Sigmoid colon (tissue), 7 donors: ENCODE measurements around the gene DIO3. TPM values are rescaled to one million over a fixed set of nuclear protein-coding genes. Genes with fewer than 3 reads are reported as not detected.

Experiments used
- DNase-seq: peaks from one replicate; pipeline ENCODE4 v3.0.0-alpha.2; 2019
- H3K27ac ChIP-seq, 4 donors: fragments of 200-600 bp; sonication (generic); one replicate each; pipeline ENCODE4 v1.5.1; 2016 to 2019; ENCODE audit warnings: mild to moderate bottlenecking in 1 of 4
- H3K27me3 ChIP-seq, 3 donors: fragments of 200-600 bp; sonication (generic); one replicate each; pipeline ENCODE4 v1.5.1; 2019; ENCODE audit warnings: mild to moderate bottlenecking in 1 of 3
- H3K36me3 ChIP-seq, 4 donors: fragments of 200-600 bp; sonication (generic); one replicate each; pipeline ENCODE4 v1.5.1; 2016 to 2019
- H3K4me1 ChIP-seq, 4 donors: fragments of 200-600 bp; sonication (generic); one replicate each; pipeline ENCODE4 v1.5.1; 2017 to 2019
- H3K4me3 ChIP-seq, 4 donors: fragments of 200-600 bp; sonication (generic); one replicate each; pipeline ENCODE4 v1.5.1; 2017 to 2019; ENCODE audit warnings: mild to moderate bottlenecking in 2 of 4, moderate library complexity in 1 of 4
- H3K9me3 ChIP-seq, 4 donors: fragments of 200-600 bp in 3 of 4; sonication (generic) in 3 of 4; one replicate each; pipeline versions ENCODE4 v1.5.1 to v1.6.1; 2013 to 2019
- EP300 ChIP-seq, 4 donors: sonication (generic); formaldehyde crosslinking; IDR thresholded peaks; one replicate each; pipeline ENCODE4 v1.6.1; 2017; ENCODE audit warnings: antibody characterized with exemption in 4 of 4
- POLR2A ChIP-seq, 2 donors: fragments of 450-650 bp; IDR thresholded peaks; one replicate each; pipeline ENCODE4 v1.6.1; 2016; ENCODE audit warnings: antibody characterized with exemption in 2 of 2, mild to moderate bottlenecking in 2 of 2, moderate library complexity in 2 of 2
- POLR2AphosphoS5 ChIP-seq, 4 donors: sonication (generic); formaldehyde crosslinking; IDR thresholded peaks; one replicate each; pipeline ENCODE4 v1.6.1; 2017; ENCODE audit warnings: antibody characterized with exemption in 4 of 4
- WGBS, 2 donors: extraction: QIAGEN DNeasy Blood & Tissue Kit; methylation state at CpG; one replicate each; pipeline ENCODE4 v1.1.7; 2013; 5-methylcytosine and 5-hydroxymethylcytosine counted together
- intact Hi-C: fragments of 100-400 bp; cut with DNase I; formaldehyde crosslinking; loops from one replicate; pipeline ENCODE4 v1.15.1; 2023
- polyA plus RNA-seq, 3 donors: library from polyadenylated mRNA; stranded (reverse); fragments of 200-250 nt; gene quantifications; one replicate each; pipeline ENCODE4 v1.2.3, GENCODE V29; 2013
- total RNA-seq, 4 donors: library from RNA; depleted of rRNA; stranded (reverse); fragments of >200 nt; gene quantifications; one replicate each; pipeline ENCODE4 v1.1.0, GENCODE V29; 2016
- TF ChIP-seq, protein P1 (sequence below), 4 experiments: fragments of 450-650 bp in 3 of 4; fragments of 200-600 bp in 1 of 4; IDR thresholded peaks; one replicate each; pipeline ENCODE4 v1.5.1; 2016 to 2019; ENCODE audit warnings: antibody characterized with exemption in 4 of 4, mild to moderate bottlenecking in 3 of 4, moderate library complexity in 2 of 4
- donor health status: healthy with polysubstance abuse.
- donor health status: Bipolar disorder and iron deficiency.
- donor health status: healthy.

The DIO3 gene
- total and polyA plus RNA-seq, 7 donors: 0.23 to 6.0 (median 2.4) TPM

DNA sequence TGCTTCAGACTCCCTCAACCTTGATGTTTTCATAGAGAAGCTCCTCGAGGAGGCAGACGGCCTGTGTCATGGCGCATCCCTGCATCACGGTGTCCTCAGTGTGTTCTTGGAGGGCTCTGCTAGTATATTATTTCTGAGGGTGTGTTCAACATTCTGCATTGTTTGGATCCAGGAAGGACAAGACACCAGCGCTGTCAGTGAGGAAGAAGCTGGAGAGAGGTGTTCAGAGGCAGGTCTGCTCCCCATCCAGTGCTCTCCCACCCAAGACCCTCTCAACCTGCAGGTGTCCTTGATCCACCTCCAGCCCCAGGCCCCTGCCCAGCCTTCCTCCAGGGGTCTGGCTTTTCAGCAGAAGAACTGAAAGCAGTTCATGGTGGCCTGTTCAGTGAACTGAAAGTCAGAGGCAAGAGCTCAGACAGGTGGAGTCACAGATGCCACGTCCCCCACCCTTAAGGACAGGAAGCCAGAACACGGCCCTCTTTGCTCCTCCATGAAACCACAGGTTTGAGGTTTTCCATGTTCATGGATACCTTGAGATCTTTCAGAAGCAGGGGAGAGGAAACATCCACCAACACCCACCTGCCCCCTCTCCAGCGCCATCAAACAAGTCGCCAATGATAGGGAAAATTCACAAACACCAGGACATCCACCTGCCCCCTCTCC lies 37.4 kb downstream of the DIO3 start:
- intact Hi-C loops: no loop called here
- WGBS, 2 donors: 86% methylated on average over 9 of the region's 9 CpGs
- Histone ChIP-seq H3K36me3 (no peaks in the 10 kb centered on the region), H3K4me3 (no peak overlapping the region), H3K4me1 (no peaks in the 10 kb centered on the region), H3K27ac (no peak overlapping the region), H3K27me3 (peaks cover 0 to 3% (median 0%) of the 10 kb centered on the region in 3 donors), H3K9me3 (no peaks in the 10 kb centered on the region)
- TF ChIP-seq, protein P1, sequence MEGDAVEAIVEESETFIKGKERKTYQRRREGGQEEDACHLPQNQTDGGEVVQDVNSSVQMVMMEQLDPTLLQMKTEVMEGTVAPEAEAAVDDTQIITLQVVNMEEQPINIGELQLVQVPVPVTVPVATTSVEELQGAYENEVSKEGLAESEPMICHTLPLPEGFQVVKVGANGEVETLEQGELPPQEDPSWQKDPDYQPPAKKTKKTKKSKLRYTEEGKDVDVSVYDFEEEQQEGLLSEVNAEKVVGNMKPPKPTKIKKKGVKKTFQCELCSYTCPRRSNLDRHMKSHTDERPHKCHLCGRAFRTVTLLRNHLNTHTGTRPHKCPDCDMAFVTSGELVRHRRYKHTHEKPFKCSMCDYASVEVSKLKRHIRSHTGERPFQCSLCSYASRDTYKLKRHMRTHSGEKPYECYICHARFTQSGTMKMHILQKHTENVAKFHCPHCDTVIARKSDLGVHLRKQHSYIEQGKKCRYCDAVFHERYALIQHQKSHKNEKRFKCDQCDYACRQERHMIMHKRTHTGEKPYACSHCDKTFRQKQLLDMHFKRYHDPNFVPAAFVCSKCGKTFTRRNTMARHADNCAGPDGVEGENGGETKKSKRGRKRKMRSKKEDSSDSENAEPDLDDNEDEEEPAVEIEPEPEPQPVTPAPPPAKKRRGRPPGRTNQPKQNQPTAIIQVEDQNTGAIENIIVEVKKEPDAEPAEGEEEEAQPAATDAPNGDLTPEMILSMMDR (IDR thresholded peaks at IDR 0.05): no peak
- TF ChIP-seq POLR2A (IDR thresholded peaks at IDR 0.05): no peak
- TF ChIP-seq POLR2AphosphoS5 (IDR thresholded peaks at IDR 0.05): no peak
- no peak for TF ChIP-seq EP300 (IDR thresholded peaks at IDR 0.05)
- no peak for DNase-seq

DNA sequence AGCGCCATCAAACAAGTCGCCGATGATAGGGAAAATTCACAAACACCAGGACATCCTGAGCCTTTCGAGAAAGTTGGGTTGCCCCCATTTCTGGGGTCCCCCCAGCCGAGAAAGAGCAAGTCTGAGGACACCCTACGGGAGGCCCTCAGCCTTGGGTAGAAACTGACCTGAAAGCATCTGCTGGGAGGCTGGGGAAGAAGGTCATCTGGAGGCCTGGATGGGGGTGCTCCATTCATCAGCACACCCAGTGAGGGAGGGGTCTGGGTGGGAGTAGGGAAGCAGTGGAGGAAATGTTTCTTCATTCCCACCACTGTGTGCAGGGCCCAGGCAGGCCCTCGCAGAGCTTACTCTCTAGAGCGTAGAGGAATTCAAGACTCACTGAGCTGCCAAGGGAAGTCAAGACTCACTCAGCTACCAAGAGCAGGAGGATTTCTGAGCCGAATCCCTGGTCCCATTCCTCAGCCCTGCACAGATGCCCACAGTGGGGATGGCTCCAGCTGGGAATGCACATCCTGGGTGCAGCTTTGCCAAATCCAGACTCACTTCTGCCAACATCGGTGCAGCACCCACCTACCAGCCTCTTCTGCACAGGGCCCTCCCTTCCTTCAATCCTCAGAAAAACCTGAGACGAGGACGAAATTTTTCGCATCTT lies 38.1 kb downstream of the DIO3 start:
- H3K4me3 ChIP-seq: no peak overlapping the region
- DNase-seq: no peak
- H3K27ac ChIP-seq: no peak overlapping the region
- H3K36me3 ChIP-seq: no peaks in the 10 kb centered on the region
- TF ChIP-seq, protein P1 (IDR thresholded peaks at IDR 0.05): no peak
- TF ChIP-seq EP300 (IDR thresholded peaks at IDR 0.05): no peak
- no peak for TF ChIP-seq POLR2A (IDR thresholded peaks at IDR 0.05)
- TF ChIP-seq POLR2AphosphoS5 (IDR thresholded peaks at IDR 0.05): no peak
- H3K4me1 ChIP-seq: no peaks in the 10 kb centered on the region
- intact Hi-C loops: no loop called here
- peaks cover 0 to 3% (median 0%) of the 10 kb centered on the region in 3 donors for H3K27me3 ChIP-seq
- 92 to 95% methylated on average over 13 of the region's 13 CpGs for WGBS, 2 donors
- H3K9me3 ChIP-seq: no peaks in the 10 kb centered on the region

DNA sequence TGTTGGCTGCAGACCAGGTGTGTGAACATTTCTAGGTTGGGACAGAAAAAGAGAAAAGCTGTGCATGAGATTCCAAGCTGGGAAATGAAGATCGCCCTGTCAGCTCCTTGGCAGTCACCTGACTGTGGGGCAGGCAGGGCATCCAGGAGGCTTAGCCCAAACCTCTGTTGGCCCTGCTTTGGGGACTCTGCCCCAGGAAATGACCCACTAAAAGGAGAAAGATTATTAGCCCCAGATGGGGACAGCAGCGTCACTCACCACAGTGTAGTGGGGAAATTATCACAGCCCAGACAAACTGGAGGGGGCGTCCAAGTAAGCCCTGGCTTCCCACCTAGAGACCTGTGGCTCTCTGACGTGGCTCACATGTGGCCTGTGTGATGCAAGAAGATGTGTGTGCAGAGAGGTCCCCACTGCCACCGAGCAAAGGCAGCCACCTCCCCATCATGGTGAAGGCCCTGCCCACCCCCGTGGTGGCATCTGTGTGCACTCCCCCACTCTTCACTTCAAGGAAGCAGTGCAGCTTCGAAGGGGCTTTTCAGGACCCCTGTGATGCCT lies 39.1 kb downstream of the DIO3 start:
- Histone ChIP-seq H3K4me1 (no peaks in the 10 kb centered on the region), H3K27ac (no peak overlapping the region), H3K27me3 (peaks cover 0 to 3% (median 0%) of the 10 kb centered on the region in 3 donors), H3K4me3 (no peak overlapping the region), H3K36me3 (no peaks in the 10 kb centered on the region), H3K9me3 (no peaks in the 10 kb centered on the region)
- 65 to 81% methylated on average over 7 of the region's 7 CpGs for WGBS, 2 donors
- TF ChIP-seq, protein P1 (IDR thresholded peaks at IDR 0.05): no peak
- no peak for TF ChIP-seq EP300 (IDR thresholded peaks at IDR 0.05)
- no peak for TF ChIP-seq POLR2AphosphoS5 (IDR thresholded peaks at IDR 0.05)
- TF ChIP-seq POLR2A (IDR thresholded peaks at IDR 0.05): no peak
- no peak for DNase-seq
- intact Hi-C loops: no loop called here

DNA sequence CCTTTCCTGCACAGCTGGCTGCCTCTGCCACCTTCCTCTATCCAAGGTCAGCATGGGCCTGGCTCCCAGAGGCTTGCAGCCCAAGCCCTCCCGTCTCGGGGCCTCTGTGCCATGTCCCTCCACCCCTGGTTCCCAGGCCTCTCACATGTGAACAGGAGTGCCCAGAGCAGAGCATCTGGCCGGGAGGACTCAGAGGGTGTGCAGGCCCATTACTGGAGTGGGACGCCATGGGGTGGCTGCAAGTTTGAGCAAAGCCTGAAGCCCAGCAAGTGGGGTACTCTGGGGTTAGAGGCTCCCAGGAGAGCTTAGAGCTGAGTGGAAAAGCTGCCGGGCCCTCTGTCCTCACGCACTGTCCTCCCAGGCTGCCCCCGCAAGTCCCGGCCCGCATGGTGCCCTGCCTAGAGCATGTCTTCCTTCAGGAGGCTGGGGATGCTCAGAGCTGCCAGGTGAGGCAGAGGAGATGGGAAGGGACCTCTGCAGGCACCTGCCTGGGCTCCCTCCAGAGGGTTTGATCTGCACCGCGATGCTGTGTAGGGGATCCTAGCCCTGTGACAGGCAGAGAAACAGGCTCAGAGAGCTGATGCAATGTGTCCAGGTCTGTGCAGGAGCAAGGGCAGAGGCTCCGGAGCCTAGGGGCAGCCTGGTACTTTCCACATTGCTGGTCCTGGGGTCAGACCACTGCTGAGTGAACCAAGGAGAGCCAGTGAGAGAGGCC lies 39.8 kb downstream of the DIO3 start:
- intact Hi-C loops: no loop called here
- TF ChIP-seq, protein P1 (IDR thresholded peaks at IDR 0.05): no peak
- TF ChIP-seq POLR2A (IDR thresholded peaks at IDR 0.05) (no peak), POLR2AphosphoS5 (IDR thresholded peaks at IDR 0.05) (no peak), EP300 (IDR thresholded peaks at IDR 0.05) (no peak)
- DNase-seq: no peak
- 89 to 94% methylated on average over 12 of the region's 12 CpGs for WGBS, 2 donors
- no peaks in the 10 kb centered on the region for H3K4me1 ChIP-seq
- H3K4me3 ChIP-seq: no peak overlapping the region
- no peaks in the 10 kb centered on the region for H3K9me3 ChIP-seq
- no peak overlapping the region for H3K27ac ChIP-seq
- no peaks in the 10 kb centered on the region for H3K36me3 ChIP-seq
- peaks cover 0 to 7% (median 0%) of the 10 kb centered on the region in 3 donors for H3K27me3 ChIP-seq
